ENCODE results near the gene RSU1. TPM values are rescaled to one million over a fixed set of nuclear protein-coding genes. Genes with fewer than 3 reads are reported as not detected.

RSU1 gene
- polyA plus RNA-seq, 2 of the 4 experiments (the other 2 are of a cell fraction), result 99.3 to 114 TPM

GRCh38 chr10:16857419-16857818 lies 40.2 kb upstream of the RSU1 start:
- H3K9me3 ChIP-seq, result no peaks in the 10 kb centered on the region
- H3K4me3 ChIP-seq, result no peak overlapping the region
- H3K4me2 ChIP-seq, result no peak overlapping the region
- POLR2A ChIA-PET, result no interaction called here
- DNase-seq (ENCODE audit: low read depth in 1 of 2, low spot score in 1 of 2) (no peak), FAIRE-seq (no peak), ATAC-seq (no peak)
- WGBS (ENCODE audit: missing lambda C conversion rate), result 86% methylated on average over 4 of the region's 4 CpGs
- H3K27ac ChIP-seq, result no peak overlapping the region
- no peaks in the 10 kb centered on the region for H3K4me1 ChIP-seq
- TF ChIP-seq, protein P1, sequence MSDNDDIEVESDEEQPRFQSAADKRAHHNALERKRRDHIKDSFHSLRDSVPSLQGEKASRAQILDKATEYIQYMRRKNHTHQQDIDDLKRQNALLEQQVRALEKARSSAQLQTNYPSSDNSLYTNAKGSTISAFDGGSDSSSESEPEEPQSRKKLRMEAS (IDR thresholded peaks at IDR 0.05), result no peak
- TF ChIP-seq EHMT2 (IDR thresholded peaks at IDR 0.05; ENCODE audit: low read depth) (no peak), EHF (CRISPR knock-in tag; IDR thresholded peaks at IDR 0.05) (no peak), USF2 (IDR thresholded peaks at IDR 0.05) (no peak)
- CTCF ChIA-PET, result interaction anchor here (0.8 to 1.4 kb wide), 3 partner anchors 15 to 373 kb away, joined by 3 to 6 read pairs (median 4); no protein-coding TSS in a partner anchor

- no peak overlapping the region for H3K4me2 ChIP-seq
- WGBS (ENCODE audit: missing lambda C conversion rate), result 26% methylated on average over 4 of the region's 4 CpGs
- POLR2A ChIA-PET, result no interaction called here
- no peak for ATAC-seq
- FAIRE-seq, result peak; percentile 49
- no peak overlapping the region for H3K27ac ChIP-seq
- no peak for DNase-seq (ENCODE audit: low read depth in 1 of 2, low spot score in 1 of 2)
- no peak overlapping the region for H3K4me3 ChIP-seq
- CTCF ChIA-PET, result interaction anchor here (0.9 to 1.9 kb wide), 5 partner anchors 10 to 394 kb away, joined by 3 to 6 read pairs (median 4); no protein-coding TSS in a partner anchor
- no peaks in the 10 kb centered on the region for H3K4me1 ChIP-seq
- H3K9me3 ChIP-seq, result no peaks in the 10 kb centered on the region
- TF ChIP-seq ZSCAN20 (CRISPR knock-in tag; IDR thresholded peaks at IDR 0.05), result no peak
- no peak for TF ChIP-seq CBX8 (IDR thresholded peaks at IDR 0.05)
- TF ChIP-seq MAFK (IDR thresholded peaks at IDR 0.05; ENCODE audit: partially characterized antibody), result no peak
- TF ChIP-seq, protein P2, sequence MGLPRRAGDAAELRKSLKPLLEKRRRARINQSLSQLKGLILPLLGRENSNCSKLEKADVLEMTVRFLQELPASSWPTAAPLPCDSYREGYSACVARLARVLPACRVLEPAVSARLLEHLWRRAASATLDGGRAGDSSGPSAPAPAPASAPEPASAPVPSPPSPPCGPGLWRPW (IDR thresholded peaks at IDR 0.05), result no peak
- no peak for TF ChIP-seq BCL3 (IDR thresholded peaks at IDR 0.05)
- TF ChIP-seq SMC3 (IDR thresholded peaks at IDR 0.05), result no peak
- no peak for TF ChIP-seq CEBPB (IDR thresholded peaks at IDR 0.05)
These were observed 39.3 kb upstream of the RSU1 start for GRCh38 chr10:16856567-16856966.

DNA sequence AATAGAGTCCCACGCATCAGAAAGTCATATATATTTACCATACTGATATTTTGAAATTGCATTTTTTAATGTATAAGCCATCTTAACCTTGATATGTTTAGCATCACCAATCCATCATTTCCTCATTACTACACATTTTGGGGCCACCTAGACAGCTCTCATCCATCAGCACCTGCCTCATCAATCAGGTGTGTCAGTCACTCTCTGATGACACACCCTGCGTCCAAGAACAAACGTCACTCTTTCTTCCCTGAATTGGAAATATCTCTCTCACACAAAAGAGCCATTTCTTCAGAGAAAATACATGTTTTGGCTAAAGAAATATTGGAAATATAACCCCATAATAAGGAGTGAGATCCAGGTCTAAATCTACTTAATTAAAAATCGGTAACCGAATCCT lies 38.9 kb upstream of the RSU1 start:
- ChIA-PET CTCF (interaction anchor here (1.2 to 1.9 kb wide), 5 partner anchors 13 to 402 kb away, joined by 3 to 6 read pairs (median 4); no protein-coding TSS in a partner anchor), POLR2A (no interaction called here)
- no peak overlapping the region for H3K27ac ChIP-seq

DNA sequence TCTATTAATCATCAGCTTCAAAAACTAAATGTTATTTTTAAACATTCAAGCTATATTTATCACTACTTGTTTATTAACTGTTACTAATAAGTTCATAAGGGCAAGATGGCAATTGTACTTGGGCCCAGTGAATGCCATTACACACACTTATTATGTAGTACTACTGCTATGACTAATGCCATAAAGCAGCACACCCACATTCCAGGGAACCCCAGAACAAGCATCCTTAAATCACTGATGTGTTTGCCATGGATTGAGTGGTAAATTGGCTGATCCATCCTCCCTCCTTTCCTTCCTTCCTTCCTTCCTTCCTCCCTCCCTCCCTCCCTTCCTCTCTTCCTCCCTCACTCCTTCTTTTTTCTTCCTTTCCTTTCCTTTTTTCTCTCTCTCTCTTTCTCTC lies 37.4 kb upstream of the RSU1 start:
- ChIA-PET CTCF (interaction anchor here (0.7 to 1.9 kb wide), 4 partner anchors 10 to 376 kb away, joined by 3 to 4 read pairs (median 3); partner anchors contain the start of gene VIM), POLR2A (no interaction called here)
- Histone ChIP-seq H3K4me1 (no peaks in the 10 kb centered on the region), H3K4me2 (no peak overlapping the region), H3K4me3 (no peak overlapping the region), H3K27ac (no peak overlapping the region), H3K9me3 (no peaks in the 10 kb centered on the region)
- ATAC-seq (no peak), DNase-seq (ENCODE audit: low read depth in 1 of 2, low spot score in 1 of 2) (peak in 1 of 2 experiments; percentile 12), FAIRE-seq (no peak)
- TF ChIP-seq REST (IDR thresholded peaks at IDR 0.05) (no peak), CHD2 (IDR thresholded peaks at IDR 0.05; ENCODE audit: low read length, partially characterized antibody) (no peak), SREBF2 (IDR thresholded peaks at IDR 0.05) (no peak), NFE2L2 (conservative IDR thresholded peaks at IDR 0.05; ENCODE audit: low read length) (no peak), RNF2 (IDR thresholded peaks at IDR 0.05; ENCODE audit: borderline replicate concordance, low read depth) (no peak), FOXS1 (CRISPR knock-in tag; IDR thresholded peaks at IDR 0.05) (no peak), TFCP2L1 (CRISPR knock-in tag; IDR thresholded peaks at IDR 0.05) (no peak), CBX2 (IDR thresholded peaks at IDR 0.05; ENCODE audit: borderline replicate concordance, low read depth) (no peak), EHF (CRISPR knock-in tag; IDR thresholded peaks at IDR 0.05) (no peak), JUNB (IDR thresholded peaks at IDR 0.05) (no peak), ELK1 (IDR thresholded peaks at IDR 0.05; ENCODE audit: low read depth, low read length) (no peak), ZSCAN20 (CRISPR knock-in tag; IDR thresholded peaks at IDR 0.05) (no peak)
- TF ChIP-seq, protein P1 (IDR thresholded peaks at IDR 0.05), result no peak

More for the DNA sequence above, 38.9 kb upstream of the RSU1 start:
- H3K4me3 ChIP-seq, result no peak overlapping the region
- no peak for FAIRE-seq
- H3K4me2 ChIP-seq, result no peak overlapping the region
- H3K9me3 ChIP-seq, result no peaks in the 10 kb centered on the region
- TF ChIP-seq CBX2 (IDR thresholded peaks at IDR 0.05; ENCODE audit: borderline replicate concordance, low read depth) (no peak), ESRRA (IDR thresholded peaks at IDR 0.05; ENCODE audit: borderline replicate concordance, low read length) (no peak), POLR2AphosphoS2 (conservative IDR thresholded peaks at IDR 0.05; ENCODE audit: low read length) (no peak), FOSB (CRISPR knock-in tag; IDR thresholded peaks at IDR 0.05) (no peak), HOXB5 (CRISPR knock-in tag; IDR thresholded peaks at IDR 0.05) (no peak), KDM5A (IDR thresholded peaks at IDR 0.05) (no peak)
- H3K4me1 ChIP-seq, result no peaks in the 10 kb centered on the region
- no peak for DNase-seq (ENCODE audit: low read depth in 1 of 2, low spot score in 1 of 2)
- WGBS (ENCODE audit: missing lambda C conversion rate), result 64% methylated on average over 5 of the region's 5 CpGs
- ATAC-seq, result no peak

Measured in A549 (cell line).